GM18502 (cell line): ENCODE data around the gene ATP2A3.

ENCODE experiments used
- ATAC-seq: cut with Tn5 transposase; IDR thresholded peaks from one replicate; pipeline ENCODE4 v1.9.1; 2021; ENCODE audit warnings: mild to moderate bottlenecking; ENCODE audit not compliant: unreplicated experiment, poor library complexity

Gene ATP2A3

GRCh38 chr17:3879591-3880417 is 84.4 kb downstream of the ATP2A3 start:
- no peak for ATAC-seq

- no peak for ATAC-seq
These were observed 85.1 kb downstream of the ATP2A3 start for GRCh38 chr17:3879186-3879585.

- ATAC-seq, result no peak
These were observed 87.0 kb downstream of the ATP2A3 start for GRCh38 chr17:3877220-3877619.

GRCh38 chr17:3875317-3875716 is 88.9 kb downstream of the ATP2A3 start:
- ATAC-seq, result no peak
